GM12878 (cell line): ENCODE measurements around the gene L3MBTL1. TPM values are rescaled to one million over a fixed set of nuclear protein-coding genes. Genes with fewer than 3 reads are reported as not detected.

Experiments
- ATAC-seq: fragments of 200-7000 bp; cut with Tn5 transposase; 3 replicates; pipeline ENCODE4 v1.9.1; 2020; ENCODE audit warnings: mild to moderate bottlenecking, moderate library complexity
- BruUV-seq: library from RNA; stranded (reverse); fragments of 400-500 nt; replicated peaks from 2 replicates; lab custom pipeline; 2021; lab: Mats Ljungman, UMichigan
- CTCF ChIA-PET: fragments of 300-600 bp; sonication (Branson Sonifier 250); formaldehyde crosslinking; extraction: SDS; loops from one replicate; lab custom pipeline; 2021; ENCODE audit warnings: inconsistent platforms; lab: Yijun Ruan, JAX
- POLR2A ChIA-PET: fragments of 350-600 bp; formaldehyde crosslinking; extraction: SDS; loops from one replicate; lab custom pipeline; 2021; ENCODE audit warnings: inconsistent platforms; lab: Charles Lee
- RAD21 ChIA-PET: fragments of 300-600 bp; sonication (Branson Sonifier 250); formaldehyde crosslinking; loops from one replicate; lab custom pipeline; 2023; ENCODE audit warnings: antibody characterized with exemption; ENCODE audit not compliant: unreplicated experiment; lab: Charles Lee
- SMC1A ChIA-PET: fragments of 300-600 bp; sonication (Branson Sonifier 250); formaldehyde crosslinking; loops from one replicate; lab custom pipeline; 2023; ENCODE audit not compliant: unreplicated experiment, uncharacterized antibody; lab: Charles Lee
- DNase-seq: peaks from one replicate; pipeline ENCODE4 v3.0.0-alpha.2; 2011; ENCODE audit warnings: low read depth, low spot score
- FAIRE-seq: peaks from 3 replicates; lab custom pipeline; 2011; peaks lifted over from hg19 to GRCh38; lab: Jason Lieb, UNC
- H2AFZ ChIP-seq: 2 replicates; pipeline ENCODE4 v1.6.0; 2011; ENCODE audit warnings: low read depth, low read length, control low read depth; ENCODE audit not compliant: control insufficient read depth
- H3K27ac ChIP-seq: 2 replicates; pipeline ENCODE4 v1.5.1; 2011; ENCODE audit warnings: control low read depth; ENCODE audit not compliant: control insufficient read depth, insufficient read depth
- H3K27me3 ChIP-seq, 2 experiments: replicated peaks in 1 of 2; 2 replicates each; pipeline versions ENCODE4 v1.6.0 to v1.6.1; 2011; ENCODE audit warnings: low read length in 1 of 2; ENCODE audit not compliant: control insufficient read depth in 2 of 2, insufficient read depth in 2 of 2
- H3K36me3 ChIP-seq, 2 experiments: 2 replicates each; pipeline ENCODE4 v1.5.1; 2011; ENCODE audit warnings: low read length in 1 of 2; ENCODE audit not compliant: control insufficient read depth in 2 of 2, insufficient read depth in 2 of 2
- H3K4me1 ChIP-seq: 2 replicates; pipeline ENCODE4 v1.6.1; 2011; ENCODE audit warnings: mild to moderate bottlenecking, low read length, moderate library complexity, mixed read lengths; ENCODE audit not compliant: control insufficient read depth, insufficient read depth
- H3K4me2 ChIP-seq: 2 replicates; pipeline ENCODE4 v1.6.0; 2011; ENCODE audit warnings: control low read depth; ENCODE audit not compliant: control insufficient read depth, insufficient read depth
- H3K4me3 ChIP-seq: fragments of 200-600 bp; sonication (generic); 2 replicates; pipeline ENCODE4 v1.5.1; 2016
- H3K79me2 ChIP-seq: 2 replicates; pipeline ENCODE4 v1.6.0; 2011; ENCODE audit warnings: low read length; ENCODE audit not compliant: control insufficient read depth, insufficient read depth
- H3K9ac ChIP-seq: 2 replicates; pipeline ENCODE4 v1.8.0; 2011; ENCODE audit warnings: low read length, control low read depth, mixed read lengths; ENCODE audit not compliant: control insufficient read depth, insufficient read depth
- H3K9me3 ChIP-seq: replicated peaks from 3 replicates; pipeline ENCODE4 v1.5.1; 2011; ENCODE audit warnings: mild to moderate bottlenecking, low read length; ENCODE audit not compliant: control insufficient read depth, insufficient read depth
- H4K20me1 ChIP-seq: 2 replicates; pipeline ENCODE4 v1.6.0; 2011; ENCODE audit not compliant: control insufficient read depth, insufficient read depth
- CUX1 ChIP-seq: IDR thresholded peaks from 2 replicates; pipeline ENCODE4 v1.6.1; 2012; ENCODE audit warnings: improper control_type of control experiment, low read depth, low read length; ENCODE audit not compliant: insufficient replicate concordance
- E2F4 ChIP-seq: IDR thresholded peaks from 2 replicates; pipeline ENCODE4 v1.6.1; 2012; ENCODE audit warnings: low read depth, low read length, improper control_type of control experiment
- EZH2 ChIP-seq: IDR thresholded peaks from 2 replicates; pipeline ENCODE4 v1.6.1; 2012; ENCODE audit warnings: low read depth, mild to moderate bottlenecking, control low read depth, inconsistent platforms, low read length, borderline replicate concordance; ENCODE audit not compliant: control insufficient read depth
- HDAC2 ChIP-seq: fragments of 200-600 bp; sonication (generic); IDR thresholded peaks from 2 replicates; pipeline ENCODE4 v1.6.1; 2017
- HSF1 ChIP-seq: fragments of 150-350 bp; IDR thresholded peaks from 2 replicates; pipeline ENCODE4 v1.6.1; 2014; ENCODE audit warnings: mild to moderate bottlenecking, low read depth, low read length
- RB1 ChIP-seq: fragments of 450-650 bp; formaldehyde crosslinking; IDR thresholded peaks from 2 replicates; pipeline ENCODE4 v1.6.1; 2017; ENCODE audit warnings: mild to moderate bottlenecking, borderline replicate concordance
- SIX5 ChIP-seq: IDR thresholded peaks from 2 replicates; pipeline ENCODE4 v1.6.1; 2011; ENCODE audit warnings: mild to moderate bottlenecking, low read depth, low read length, moderate library complexity; ENCODE audit not compliant: severe bottlenecking
- ZNF687 ChIP-seq: fragments of 450-650 bp; IDR thresholded peaks from 2 replicates; pipeline ENCODE4 v1.6.1; 2017; ENCODE audit warnings: mild to moderate bottlenecking, moderate library complexity
- WGBS: methylation state at CpG from one replicate; pipeline ENCODE4 v1.1.6; 2016; ENCODE audit warnings: low lambda C conversion rate; ENCODE audit not compliant: insufficient replicate concordance, insufficient coverage; ENCODE audit errors: missing lambda C conversion rate; 5-methylcytosine and 5-hydroxymethylcytosine counted together
- in situ Hi-C: fragments of 300-500 bp; cut with MboI; formaldehyde crosslinking; loops from 9 replicates; pipeline ENCODE4 v1.14.3; 2018; ENCODE audit warnings: mixed read lengths
- intact Hi-C: fragments of 100-400 bp; cut with micrococcal nuclease; formaldehyde crosslinking; loops from one replicate; pipeline ENCODE4 v1.14.2; 2022; ENCODE audit not compliant: unreplicated experiment
- polyA plus RNA-seq, 11 experiments: library from polyadenylated mRNA; depleted of rRNA in 4 of 11; unstranded in 6 of 11; stranded (reverse) in 5 of 11; fragments of >200 nt; fragmentation: Nextera tagmentation in 4 of 11; fragmentation: Illumina TruSeq in 1 of 11; extraction: Ambion mirVana in 4 of 11; extraction: Trizol in 1 of 11; gene quantifications; 1 replicate in 1 of 11; 2 replicates in 10 of 11; pipeline versions ENCODE4 v1.2.1 to v1.2.3, GENCODE V29; 2011 to 2016; ENCODE audit warnings: inconsistent platforms in 2 of 11, missing spikeins in 2 of 11, low read depth in 1 of 11
- total RNA-seq, 4 experiments: library from RNA; depleted of rRNA in 3 of 4; stranded (reverse); fragments of >200 nt in 3 of 4; fragmentation: Illumina TruSeq in 1 of 4; extraction: Trizol in 1 of 4; gene quantifications; 2 replicates each; pipeline versions ENCODE4 v1.2.1 to v1.2.3, GENCODE V29; 2013 to 2021

L3MBTL1 gene
- total and polyA plus RNA-seq, 10 of the 15 experiments (the other 5 are each of a cell fraction or from before 2014, with no cell fraction given): 0.56 to 6.6 (median 3.9) TPM

- no peak overlapping the region for H3K4me2 ChIP-seq
- H3K4me1 ChIP-seq: no peaks in the 10 kb centered on the region
- ATAC-seq: no peak
- no peaks in the 10 kb centered on the region for H3K9me3 ChIP-seq
- FAIRE-seq: no peak
- ChIA-PET SMC1A (no interaction called here), POLR2A (no interaction called here), RAD21 (interaction anchor here (0.7 kb wide), 1 partner anchor 422 kb away, joined by 3 read pairs; no protein-coding TSS in a partner anchor), CTCF (interaction anchor here (1.0 to 1.7 kb wide), 2 partner anchors 11 to 139 kb away, joined by 4 to 7 read pairs; no protein-coding TSS in a partner anchor)
- H3K36me3 ChIP-seq: no peaks in the 10 kb centered on the region
- no peak overlapping the region for H3K9ac ChIP-seq
- H4K20me1 ChIP-seq: no peaks in the 10 kb centered on the region
- H3K4me3 ChIP-seq: no peak overlapping the region
- intact Hi-C loops: no loop called here
- DNase-seq: no peak
- H2AFZ ChIP-seq: no peak overlapping the region
- no peaks in the 10 kb centered on the region for H3K79me2 ChIP-seq
- WGBS: 68% methylated on average over 4 of the region's 4 CpGs
- H3K27me3 ChIP-seq: no peaks in the 10 kb centered on the region
- in situ Hi-C loops: no loop called here
- H3K27ac ChIP-seq: no peak overlapping the region
- no TSS peak for BruUV-seq
- TF ChIP-seq SIX5 (no peak), E2F4 (no peak), HDAC2 (no peak), RB1 (no peak), CUX1 (no peak), HSF1 (no peak), EZH2 (no peak), ZNF687 (no peak)
These were observed 42.0 kb downstream of the L3MBTL1 start for GRCh38 chr20:43549416-43550065.
